ENCODE measurements around the gene PACRG. TPM values are rescaled to one million over a fixed set of nuclear protein-coding genes. Genes with fewer than 3 reads are reported as not detected.

Gene PACRG
- total and polyA plus RNA-seq, 2 of the 4 experiments (the other 2 are of a cell fraction): not detected

GRCh38 chr6:163351013-163351412, 623.2 kb downstream of the PACRG start:
- Histone ChIP-seq H3K4me1 (ENCODE audit: control insufficient read depth, insufficient read depth, low read length) (peaks cover 8% of the 10 kb centered on the region; the same call in 1 of the 2 replicates), H3K14ac (replicated peaks; ENCODE audit: low read depth, low read length) (no peak overlapping the region), H3K4ac (ENCODE audit: low read depth, low read length) (no peak overlapping the region), H4K20me1 (ENCODE audit: insufficient read depth, low read length) (no peaks in the 10 kb centered on the region), H3K4me2 (ENCODE audit: low read depth, low read length) (no peak overlapping the region), H3K56ac (ENCODE audit: extremely low read depth, insufficient read depth, low read length) (no peak overlapping the region), H2AK5ac (ENCODE audit: low read depth, low read length) (no peak overlapping the region), H2AK9ac (replicated peaks; ENCODE audit: low read depth, low read length, poor library complexity) (no peak overlapping the region), H4K5ac (ENCODE audit: low read depth, low read length) (no peak overlapping the region), H3K27ac (ENCODE audit: insufficient read depth, low read length) (no peak overlapping the region), H3K9me1 (ENCODE audit: insufficient read depth, low read length) (no peaks in the 10 kb centered on the region), H2BK20ac (ENCODE audit: low read depth, low read length) (no peak overlapping the region), H3K23ac (ENCODE audit: low read depth, low read length) (no peak overlapping the region), H3K36me3 (ENCODE audit: control insufficient read depth, insufficient read depth, low read length) (no peaks in the 10 kb centered on the region), H3K9me3 (ENCODE audit: control insufficient read depth, insufficient read depth, low read length) (peaks cover 2% of the 10 kb centered on the region; the same call in 1 of the 2 replicates), H2BK120ac (ENCODE audit: low read depth, low read length) (no peak overlapping the region), H3K18ac (ENCODE audit: low read depth, low read length) (no peak overlapping the region), H2BK15ac (ENCODE audit: low read depth, low read length) (no peak overlapping the region), H4K91ac (ENCODE audit: insufficient read depth, low read depth, low read length) (no peak overlapping the region), H3K9ac (ENCODE audit: low read depth, low read length) (no peak overlapping the region), H3K79me1 (ENCODE audit: low read depth in 1 of 2, low read length in 2 of 2) (no peaks in the 10 kb centered on the region), H2BK5ac (ENCODE audit: low read depth, low read length, poor library complexity, severe bottlenecking) (no peak overlapping the region), H3K27me3 (ENCODE audit: control insufficient read depth, insufficient read depth, low read length) (no peaks in the 10 kb centered on the region), H3K4me3 (ENCODE audit: insufficient read depth, low read depth, low read length) (no peak overlapping the region), H4K8ac (ENCODE audit: low read depth in 2 of 2, low read length in 2 of 2) (no peak overlapping the region), H2AFZ (replicated peaks; ENCODE audit: low read length, poor library complexity) (no peak overlapping the region)
- dilution Hi-C loops (cut with HindIII; ENCODE audit: low sequenced_read_pairs, unreplicated experiment) (no loop called here), intact Hi-C loops (cut with micrococcal nuclease) (no loop called here), in situ Hi-C loops (cut with MboI; ENCODE audit: low sequenced_read_pairs) (no loop called here)
- BruUV-seq (replicated peaks): no TSS peak
- ATAC-seq (ENCODE audit: low read depth) (no peak), DNase-seq (no peak)
- ChIA-PET CTCF (interaction anchor here (0.8 kb wide), 1 partner anchor 11 kb away, joined by 3 read pairs; no protein-coding TSS in a partner anchor), POLR2A (ENCODE audit: unreplicated experiment) (no interaction called here)
- TF ChIP-seq FOS (IDR thresholded peaks at IDR 0.05; ENCODE audit: low read depth, low read length): no peak
- TF ChIP-seq ELK1 (IDR thresholded peaks at IDR 0.05; ENCODE audit: borderline replicate concordance, low read depth, low read length): no peak
- no peak for TF ChIP-seq MAFK (IDR thresholded peaks at IDR 0.05; ENCODE audit: low read depth, low read length)
- TF ChIP-seq CTCF (conservative IDR thresholded peaks at IDR 0.05; ENCODE audit: low read depth, low read length): no peak
- no peak for TF ChIP-seq MXI1 (IDR thresholded peaks at IDR 0.05; ENCODE audit: borderline replicate concordance, low read depth, low read length)
- no peak for TF ChIP-seq NFE2L2 (IDR thresholded peaks at IDR 0.05; ENCODE audit: low read depth, low read length)
- TF ChIP-seq CEBPB (IDR thresholded peaks at IDR 0.05; ENCODE audit: low read depth, low read length): no peak
- no peak for TF ChIP-seq USF2 (IDR thresholded peaks at IDR 0.05; ENCODE audit: low read depth, low read length)
- TF ChIP-seq SMC3 (IDR thresholded peaks at IDR 0.05; ENCODE audit: low read depth, low read length): no peak
- WGBS, 2 experiments (ENCODE audit: extremely low coverage in 2 of 2, insufficient read length in 1 of 2): 89% methylated on average over 1 of the region's 6 CpGs; no CpG with 5 or more reads in 1 of the 2 experiments
